Measurements from ENCODE around the gene RNF157. TPM values are rescaled to one million over a fixed set of nuclear protein-coding genes. Genes with fewer than 3 reads are reported as not detected.
"Not testable (repeated sequence)": the region's sequence is repeated elsewhere in the genome, so short reads cannot be mapped to it uniquely, and the experiment has no call there.

The RNF157 gene
- total RNA-seq, 1 donor from 2014 or later = 6.8 TPM

GRCh38 chr17:76263896-76264295, 23.6 kb upstream of the RNF157 start:
- Histone ChIP-seq H3K27me3 (ENCODE audit: control insufficient read depth in 3 of 3, insufficient read depth in 3 of 3, low read length in 3 of 3) (no peaks in the 10 kb centered on the region), H3K36me3 (ENCODE audit: control insufficient read depth in 3 of 3, insufficient read depth in 3 of 3, low read length in 3 of 3) (peaks cover 0 to 3% (median 2%) of the 10 kb centered on the region in 3 donors), H3K4me3 (ENCODE audit: low read length in 3 of 3) (no peak overlapping the region), H3K4me1 (ENCODE audit: control insufficient read depth in 3 of 3, insufficient read depth in 3 of 3, low read length in 3 of 3) (peaks cover 40 to 52% (median 40%) of the 10 kb centered on the region in 3 donors), H3K9me3 (ENCODE audit: control insufficient read depth in 3 of 3, low read length in 3 of 3) (no peaks in the 10 kb centered on the region), H3K27ac (ENCODE audit: low read depth, low read length) (no peak overlapping the region), H3K9ac (ENCODE audit: low read depth in 1 of 3, low read length in 3 of 3) (no peak overlapping the region)

GRCh38 chr17:76262732-76263344, 22.5 kb upstream of the RNF157 start:
- H3K27me3 ChIP-seq (ENCODE audit: control insufficient read depth in 3 of 3, insufficient read depth in 3 of 3, low read length in 3 of 3) = no peaks in the 10 kb centered on the region
- peak overlapping the region; percentile 64 for H3K27ac ChIP-seq (ENCODE audit: low read depth, low read length)
- H3K36me3 ChIP-seq (ENCODE audit: control insufficient read depth in 3 of 3, insufficient read depth in 3 of 3, low read length in 3 of 3) = peaks cover 0 to 3% (median 2%) of the 10 kb centered on the region in 3 donors
- no peak overlapping the region for H3K4me3 ChIP-seq (ENCODE audit: low read length in 3 of 3)
- H3K4me1 ChIP-seq (ENCODE audit: control insufficient read depth in 3 of 3, insufficient read depth in 3 of 3, low read length in 3 of 3) = peaks cover 30 to 42% (median 34%) of the 10 kb centered on the region in 3 donors
- no peaks in the 10 kb centered on the region for H3K9me3 ChIP-seq (ENCODE audit: control insufficient read depth in 3 of 3, low read length in 3 of 3)
- peak overlapping the region; percentile 5 to 74 (median 33) for H3K9ac ChIP-seq (ENCODE audit: low read depth in 1 of 3, low read length in 3 of 3)

GRCh38 chr17:76261421-76262215, 21.3 kb upstream of the RNF157 start:
- H3K27ac ChIP-seq (ENCODE audit: low read depth, low read length) = peak overlapping the region; percentile 12
- no peaks in the 10 kb centered on the region for H3K9me3 ChIP-seq (ENCODE audit: control insufficient read depth in 3 of 3, low read length in 3 of 3)
- H3K9ac ChIP-seq (ENCODE audit: low read depth in 1 of 3, low read length in 3 of 3) = no peak overlapping the region
- H3K27me3 ChIP-seq (ENCODE audit: control insufficient read depth in 3 of 3, insufficient read depth in 3 of 3, low read length in 3 of 3) = no peaks in the 10 kb centered on the region
- peaks cover 18 to 35% (median 23%) of the 10 kb centered on the region in 3 donors for H3K4me1 ChIP-seq (ENCODE audit: control insufficient read depth in 3 of 3, insufficient read depth in 3 of 3, low read length in 3 of 3)
- H3K36me3 ChIP-seq (ENCODE audit: control insufficient read depth in 3 of 3, insufficient read depth in 3 of 3, low read length in 3 of 3) = no peaks in the 10 kb centered on the region
- no peak overlapping the region for H3K4me3 ChIP-seq (ENCODE audit: low read length in 3 of 3)

- H3K27ac ChIP-seq (ENCODE audit: low read depth, low read length) = no peak overlapping the region
- peaks cover 14 to 29% (median 18%) of the 10 kb centered on the region in 3 donors for H3K4me1 ChIP-seq (ENCODE audit: control insufficient read depth in 3 of 3, insufficient read depth in 3 of 3, low read length in 3 of 3)
- no peaks in the 10 kb centered on the region for H3K27me3 ChIP-seq (ENCODE audit: control insufficient read depth in 3 of 3, insufficient read depth in 3 of 3, low read length in 3 of 3)
- H3K36me3 ChIP-seq (ENCODE audit: control insufficient read depth in 3 of 3, insufficient read depth in 3 of 3, low read length in 3 of 3) = no peaks in the 10 kb centered on the region
- no peak overlapping the region for H3K4me3 ChIP-seq (ENCODE audit: low read length in 3 of 3)
- no peaks in the 10 kb centered on the region for H3K9me3 ChIP-seq (ENCODE audit: control insufficient read depth in 3 of 3, low read length in 3 of 3)
- no peak overlapping the region for H3K9ac ChIP-seq (ENCODE audit: low read depth in 1 of 3, low read length in 3 of 3)
Observed at GRCh38 chr17:76260669-76261068, 20.4 kb upstream of the RNF157 start.

GRCh38 chr17:76260220-76260619, 19.9 kb upstream of the RNF157 start:
- H3K9ac ChIP-seq (ENCODE audit: low read depth in 1 of 3, low read length in 3 of 3) = no peak overlapping the region
- no peak overlapping the region for H3K4me3 ChIP-seq (ENCODE audit: low read length in 3 of 3)
- H3K27me3 ChIP-seq (ENCODE audit: control insufficient read depth in 3 of 3, insufficient read depth in 3 of 3, low read length in 3 of 3) = no peaks in the 10 kb centered on the region
- no peaks in the 10 kb centered on the region for H3K9me3 ChIP-seq (ENCODE audit: control insufficient read depth in 3 of 3, low read length in 3 of 3)
- peaks cover 14 to 29% (median 18%) of the 10 kb centered on the region in 3 donors for H3K4me1 ChIP-seq (ENCODE audit: control insufficient read depth in 3 of 3, insufficient read depth in 3 of 3, low read length in 3 of 3)
- H3K27ac ChIP-seq (ENCODE audit: low read depth, low read length) = no peak overlapping the region
- no peaks in the 10 kb centered on the region for H3K36me3 ChIP-seq (ENCODE audit: control insufficient read depth in 3 of 3, insufficient read depth in 3 of 3, low read length in 3 of 3)

- not testable (repeated sequence) for H3K27me3 ChIP-seq (ENCODE audit: control insufficient read depth in 3 of 3, insufficient read depth in 3 of 3, low read length in 3 of 3); H3K9ac ChIP-seq (ENCODE audit: low read depth in 1 of 3, low read length in 3 of 3); H3K36me3 ChIP-seq (ENCODE audit: control insufficient read depth in 3 of 3, insufficient read depth in 3 of 3, low read length in 3 of 3); H3K4me3 ChIP-seq (ENCODE audit: low read length in 3 of 3); H3K27ac ChIP-seq (ENCODE audit: low read depth, low read length); H3K9me3 ChIP-seq (ENCODE audit: control insufficient read depth in 3 of 3, low read length in 3 of 3)
- H3K4me1 ChIP-seq (ENCODE audit: control insufficient read depth in 3 of 3, insufficient read depth in 3 of 3, low read length in 3 of 3) = peaks cover 23 to 40% (median 24%) of the 10 kb centered on the region in 3 donors
Observed at GRCh38 chr17:76256430-76257050, 16.2 kb upstream of the RNF157 start.

- Histone ChIP-seq H3K4me1 (ENCODE audit: control insufficient read depth in 3 of 3, insufficient read depth in 3 of 3, low read length in 3 of 3) (peaks cover 26 to 43% (median 26%) of the 10 kb centered on the region in 3 donors), H3K4me3 (ENCODE audit: low read length in 3 of 3) (no peak overlapping the region), H3K36me3 (ENCODE audit: control insufficient read depth in 3 of 3, insufficient read depth in 3 of 3, low read length in 3 of 3) (no peaks in the 10 kb centered on the region), H3K9ac (ENCODE audit: low read depth in 1 of 3, low read length in 3 of 3) (no peak overlapping the region), H3K27ac (ENCODE audit: low read depth, low read length) (no peak overlapping the region), H3K27me3 (ENCODE audit: control insufficient read depth in 3 of 3, insufficient read depth in 3 of 3, low read length in 3 of 3) (no peaks in the 10 kb centered on the region), H3K9me3 (ENCODE audit: control insufficient read depth in 3 of 3, low read length in 3 of 3) (no peaks in the 10 kb centered on the region)
Observed at GRCh38 chr17:76255801-76256429, 15.6 kb upstream of the RNF157 start.

GRCh38 chr17:76254275-76254674, 14.0 kb upstream of the RNF157 start:
- no peak overlapping the region for H3K4me3 ChIP-seq (ENCODE audit: low read length in 3 of 3)
- no peak overlapping the region for H3K27ac ChIP-seq (ENCODE audit: low read depth, low read length)
- H3K27me3 ChIP-seq (ENCODE audit: control insufficient read depth in 3 of 3, insufficient read depth in 3 of 3, low read length in 3 of 3) = no peaks in the 10 kb centered on the region

GRCh38 chr17:76253841-76254240, 13.5 kb upstream of the RNF157 start:
- Histone ChIP-seq H3K9ac (ENCODE audit: low read depth in 1 of 3, low read length in 3 of 3) (no peak overlapping the region), H3K36me3 (ENCODE audit: control insufficient read depth in 3 of 3, insufficient read depth in 3 of 3, low read length in 3 of 3) (no peaks in the 10 kb centered on the region), H3K4me1 (ENCODE audit: control insufficient read depth in 3 of 3, insufficient read depth in 3 of 3, low read length in 3 of 3) (peaks cover 26 to 40% (median 26%) of the 10 kb centered on the region in 3 donors), H3K27ac (ENCODE audit: low read depth, low read length) (no peak overlapping the region), H3K9me3 (ENCODE audit: control insufficient read depth in 3 of 3, low read length in 3 of 3) (no peaks in the 10 kb centered on the region), H3K27me3 (ENCODE audit: control insufficient read depth in 3 of 3, insufficient read depth in 3 of 3, low read length in 3 of 3) (no peaks in the 10 kb centered on the region), H3K4me3 (ENCODE audit: low read length in 3 of 3) (no peak overlapping the region)

More at GRCh38 chr17:76254275-76254674, 14.0 kb upstream of the RNF157 start:
- Histone ChIP-seq H3K36me3 (ENCODE audit: control insufficient read depth in 3 of 3, insufficient read depth in 3 of 3, low read length in 3 of 3) (no peaks in the 10 kb centered on the region), H3K4me1 (ENCODE audit: control insufficient read depth in 3 of 3, insufficient read depth in 3 of 3, low read length in 3 of 3) (peaks cover 26 to 40% (median 26%) of the 10 kb centered on the region in 3 donors), H3K9me3 (ENCODE audit: control insufficient read depth in 3 of 3, low read length in 3 of 3) (no peaks in the 10 kb centered on the region), H3K9ac (ENCODE audit: low read depth in 1 of 3, low read length in 3 of 3) (no peak overlapping the region)

All from skeletal muscle tissue (tissue), 4 donors.